OCI-LY1 (cell line): ENCODE data around the gene CAPNS1.

Experiments
- EZH2 ChIP-seq: fragments of 200-600 bp; sonication (generic), shearing (Covaris generic); IDR thresholded peaks from 2 replicates; pipeline ENCODE4 v1.8.0; 2017; ENCODE audit warnings: borderline replicate concordance, mixed run types, mild to moderate bottlenecking, antibody characterized with exemption, low read length, moderate library complexity, mixed read lengths
- TF ChIP-seq, protein P1 (sequence below): fragments of 200-600 bp; sonication (generic), shearing (Covaris generic); IDR thresholded peaks from 2 replicates; pipeline ENCODE4 v1.5.1; 2017; ENCODE audit warnings: mild to moderate bottlenecking, antibody characterized with exemption, low read length, moderate library complexity, mixed read lengths

DNA sequence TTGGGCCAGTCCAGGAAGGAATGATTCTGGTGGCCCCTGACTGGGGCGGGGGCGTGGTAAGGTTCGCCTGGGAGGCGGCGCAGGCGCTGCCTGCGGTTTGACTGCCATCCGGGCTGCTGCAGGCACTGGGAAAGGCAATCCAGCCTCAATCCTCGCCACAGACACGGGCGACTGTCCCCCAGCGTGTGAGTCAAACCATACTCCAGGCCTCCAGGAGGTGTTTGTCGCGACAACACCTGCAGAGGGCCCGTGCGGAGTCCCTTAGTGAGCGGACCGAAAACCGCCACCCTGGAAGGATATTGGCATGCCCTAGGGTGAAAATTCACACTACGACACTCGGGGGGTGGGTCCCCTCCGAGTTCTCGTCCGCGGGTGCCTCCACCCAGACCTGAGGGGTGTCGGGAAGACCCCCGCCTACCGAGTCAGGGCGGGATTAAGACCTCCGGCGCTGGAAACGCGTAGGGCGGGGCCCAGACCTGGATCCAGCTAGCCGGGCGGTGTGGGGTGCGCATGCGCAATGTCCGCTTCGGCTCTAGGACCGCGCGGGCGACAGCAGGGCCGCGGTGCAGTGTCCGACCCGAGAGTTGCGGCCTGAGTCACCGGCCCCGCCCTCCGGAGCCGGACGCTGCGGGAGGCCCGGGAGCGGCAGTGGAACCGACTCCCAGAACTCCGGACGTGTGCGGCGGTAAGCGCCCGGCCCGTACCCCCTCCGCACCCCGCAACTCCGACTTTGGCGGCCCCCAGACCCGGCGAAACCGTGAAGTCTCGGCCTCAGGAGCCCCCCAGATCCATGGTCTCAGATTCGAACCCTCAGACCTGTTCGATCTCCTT is at the start of gene CAPNS1:
- TF ChIP-seq, protein P1, sequence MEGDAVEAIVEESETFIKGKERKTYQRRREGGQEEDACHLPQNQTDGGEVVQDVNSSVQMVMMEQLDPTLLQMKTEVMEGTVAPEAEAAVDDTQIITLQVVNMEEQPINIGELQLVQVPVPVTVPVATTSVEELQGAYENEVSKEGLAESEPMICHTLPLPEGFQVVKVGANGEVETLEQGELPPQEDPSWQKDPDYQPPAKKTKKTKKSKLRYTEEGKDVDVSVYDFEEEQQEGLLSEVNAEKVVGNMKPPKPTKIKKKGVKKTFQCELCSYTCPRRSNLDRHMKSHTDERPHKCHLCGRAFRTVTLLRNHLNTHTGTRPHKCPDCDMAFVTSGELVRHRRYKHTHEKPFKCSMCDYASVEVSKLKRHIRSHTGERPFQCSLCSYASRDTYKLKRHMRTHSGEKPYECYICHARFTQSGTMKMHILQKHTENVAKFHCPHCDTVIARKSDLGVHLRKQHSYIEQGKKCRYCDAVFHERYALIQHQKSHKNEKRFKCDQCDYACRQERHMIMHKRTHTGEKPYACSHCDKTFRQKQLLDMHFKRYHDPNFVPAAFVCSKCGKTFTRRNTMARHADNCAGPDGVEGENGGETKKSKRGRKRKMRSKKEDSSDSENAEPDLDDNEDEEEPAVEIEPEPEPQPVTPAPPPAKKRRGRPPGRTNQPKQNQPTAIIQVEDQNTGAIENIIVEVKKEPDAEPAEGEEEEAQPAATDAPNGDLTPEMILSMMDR: peak; percentile 33; the same call in 1 of the 2 replicates
- TF ChIP-seq EZH2: no peak
